Anterior cingulate cortex (tissue), 58 donors: ENCODE measurements around the gene TLE2.
A peak's percentile ranks its signal among the peaks of the same experiment; 100 is the strongest.
"Not testable (repeated sequence)": the region's sequence is repeated elsewhere in the genome, so short reads cannot be mapped to it uniquely, and the experiment has no call there.

Experiments
- DNase-seq, 58 donors: peaks; one replicate each; lab custom pipeline; 2025; lab: John Stamatoyannopoulos, UW

TLE2 gene

GRCh38 chr19:2967972-2968371 is 61.1 kb downstream of the TLE2 start:
- DNase-seq, result no peak

GRCh38 chr19:2964874-2965273 is 64.2 kb downstream of the TLE2 start:
- DNase-seq, result no peak

- not testable (repeated sequence) for DNase-seq
Measured at GRCh38 chr19:2963631-2964030, 65.4 kb downstream of the TLE2 start.

- DNase-seq, result no peak
Measured at GRCh38 chr19:2963122-2963521, 66.0 kb downstream of the TLE2 start.

GRCh38 chr19:2962018-2962670 is 66.9 kb downstream of the TLE2 start:
- peak in 22 of 58 donors; percentile 1 to 46 (median 16) for DNase-seq

GRCh38 chr19:2960120-2960519 is 69.0 kb downstream of the TLE2 start:
- DNase-seq, result no peak

- DNase-seq, result no peak
Measured at GRCh38 chr19:2957160-2957559, 71.9 kb downstream of the TLE2 start.

- DNase-seq, result no peak
Measured at GRCh38 chr19:2952953-2953481, 76.1 kb downstream of the TLE2 start.

GRCh38 chr19:2950286-2951124 is 78.6 kb downstream of the TLE2 start:
- DNase-seq, result peak; percentile 77 to 100 (median 99)

GRCh38 chr19:2949939-2950285 is 79.2 kb downstream of the TLE2 start:
- peak in 1 of 58 donors; percentile 37 for DNase-seq
